Measurements from ENCODE around the gene MAP9. TPM values are rescaled to one million over a fixed set of nuclear protein-coding genes. Genes with fewer than 3 reads are reported as not detected.

MAP9 gene
- total and polyA plus RNA-seq, 2 of the 4 experiments (the other 2 are of a cell fraction): 4.0 to 6.6 TPM

DNA sequence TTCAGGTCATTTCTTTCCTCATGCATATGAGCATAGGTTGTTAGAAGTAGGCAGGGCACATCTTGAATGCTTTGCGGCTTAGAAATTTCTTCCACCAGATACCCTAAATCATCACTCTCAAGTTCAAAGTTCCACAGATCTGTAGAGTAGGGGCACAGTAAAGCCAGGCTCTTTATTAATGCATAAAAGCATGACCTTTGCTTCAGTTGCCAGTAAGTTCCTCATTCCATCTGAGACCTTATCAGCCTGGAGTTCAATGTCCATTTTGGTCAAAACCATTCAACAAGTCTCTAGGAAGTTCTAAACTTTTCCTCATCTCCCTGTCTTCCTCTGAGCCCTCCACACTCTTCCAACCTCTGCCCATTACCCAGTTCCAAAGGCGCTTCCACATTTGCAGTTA, 77.7 kb downstream of the MAP9 start:
- H3K23ac ChIP-seq (ENCODE audit: low read depth, low read length): no peak overlapping the region
- in situ Hi-C loops (cut with MboI; ENCODE audit: low sequenced_read_pairs) (no loop called here), intact Hi-C loops (cut with micrococcal nuclease) (no loop called here), dilution Hi-C loops (cut with HindIII; ENCODE audit: low sequenced_read_pairs, unreplicated experiment) (no loop called here)
- TF ChIP-seq RFX5 (IDR thresholded peaks at IDR 0.05; ENCODE audit: low read depth, low read length) (no peak), RCOR1 (IDR thresholded peaks at IDR 0.05; ENCODE audit: insufficient replicate concordance, low read length) (no peak), ELK1 (IDR thresholded peaks at IDR 0.05; ENCODE audit: borderline replicate concordance, low read depth, low read length) (no peak), MXI1 (IDR thresholded peaks at IDR 0.05; ENCODE audit: borderline replicate concordance, low read depth, low read length) (no peak)
- TF ChIP-seq, protein P1, sequence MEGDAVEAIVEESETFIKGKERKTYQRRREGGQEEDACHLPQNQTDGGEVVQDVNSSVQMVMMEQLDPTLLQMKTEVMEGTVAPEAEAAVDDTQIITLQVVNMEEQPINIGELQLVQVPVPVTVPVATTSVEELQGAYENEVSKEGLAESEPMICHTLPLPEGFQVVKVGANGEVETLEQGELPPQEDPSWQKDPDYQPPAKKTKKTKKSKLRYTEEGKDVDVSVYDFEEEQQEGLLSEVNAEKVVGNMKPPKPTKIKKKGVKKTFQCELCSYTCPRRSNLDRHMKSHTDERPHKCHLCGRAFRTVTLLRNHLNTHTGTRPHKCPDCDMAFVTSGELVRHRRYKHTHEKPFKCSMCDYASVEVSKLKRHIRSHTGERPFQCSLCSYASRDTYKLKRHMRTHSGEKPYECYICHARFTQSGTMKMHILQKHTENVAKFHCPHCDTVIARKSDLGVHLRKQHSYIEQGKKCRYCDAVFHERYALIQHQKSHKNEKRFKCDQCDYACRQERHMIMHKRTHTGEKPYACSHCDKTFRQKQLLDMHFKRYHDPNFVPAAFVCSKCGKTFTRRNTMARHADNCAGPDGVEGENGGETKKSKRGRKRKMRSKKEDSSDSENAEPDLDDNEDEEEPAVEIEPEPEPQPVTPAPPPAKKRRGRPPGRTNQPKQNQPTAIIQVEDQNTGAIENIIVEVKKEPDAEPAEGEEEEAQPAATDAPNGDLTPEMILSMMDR (conservative IDR thresholded peaks at IDR 0.05; ENCODE audit: low read depth, low read length): no peak
- TF ChIP-seq, protein P2, sequence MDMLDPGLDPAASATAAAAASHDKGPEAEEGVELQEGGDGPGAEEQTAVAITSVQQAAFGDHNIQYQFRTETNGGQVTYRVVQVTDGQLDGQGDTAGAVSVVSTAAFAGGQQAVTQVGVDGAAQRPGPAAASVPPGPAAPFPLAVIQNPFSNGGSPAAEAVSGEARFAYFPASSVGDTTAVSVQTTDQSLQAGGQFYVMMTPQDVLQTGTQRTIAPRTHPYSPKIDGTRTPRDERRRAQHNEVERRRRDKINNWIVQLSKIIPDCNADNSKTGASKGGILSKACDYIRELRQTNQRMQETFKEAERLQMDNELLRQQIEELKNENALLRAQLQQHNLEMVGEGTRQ (IDR thresholded peaks at IDR 0.05; ENCODE audit: low read depth, low read length): no peak
- H3K18ac ChIP-seq (ENCODE audit: low read depth, low read length): no peak overlapping the region
- H2BK5ac ChIP-seq (ENCODE audit: low read depth, low read length, poor library complexity, severe bottlenecking): no peak overlapping the region
- no peak overlapping the region for H3K14ac ChIP-seq (replicated peaks; ENCODE audit: low read depth, low read length)
- no peaks in the 10 kb centered on the region for H4K20me1 ChIP-seq (ENCODE audit: insufficient read depth, low read length)
- no peak for DNase-seq
- H2AK9ac ChIP-seq (replicated peaks; ENCODE audit: low read depth, low read length, poor library complexity): no peak overlapping the region
- no peak overlapping the region for H4K8ac ChIP-seq (ENCODE audit: low read depth in 2 of 2, low read length in 2 of 2)
- H3K27me3 ChIP-seq (ENCODE audit: control insufficient read depth, insufficient read depth, low read length): no peaks in the 10 kb centered on the region
- H4K91ac ChIP-seq (ENCODE audit: insufficient read depth, low read depth, low read length): no peak overlapping the region
- no peak overlapping the region for H3K9ac ChIP-seq (ENCODE audit: low read depth, low read length)
- no TSS peak for BruUV-seq (replicated peaks)
- no peak overlapping the region for H3K4me3 ChIP-seq (ENCODE audit: insufficient read depth, low read depth, low read length)
- no peak overlapping the region for H3K27ac ChIP-seq (ENCODE audit: insufficient read depth, low read length)
- H3K4me1 ChIP-seq (ENCODE audit: control insufficient read depth, insufficient read depth, low read length): no peaks in the 10 kb centered on the region
- H4K5ac ChIP-seq (ENCODE audit: low read depth, low read length): no peak overlapping the region
- no peak overlapping the region for H2BK15ac ChIP-seq (ENCODE audit: low read depth, low read length)
- H3K4ac ChIP-seq (ENCODE audit: low read depth, low read length): no peak overlapping the region
- no peak overlapping the region for H2BK120ac ChIP-seq (ENCODE audit: low read depth, low read length)
- H3K9me1 ChIP-seq (ENCODE audit: insufficient read depth, low read length): no peaks in the 10 kb centered on the region
- H2BK20ac ChIP-seq (ENCODE audit: low read depth, low read length): no peak overlapping the region
- ATAC-seq (ENCODE audit: low read depth): no peak
- no peaks in the 10 kb centered on the region for H3K79me1 ChIP-seq (ENCODE audit: low read depth in 1 of 2, low read length in 2 of 2)
- H2AK5ac ChIP-seq (ENCODE audit: low read depth, low read length): no peak overlapping the region
- ChIA-PET CTCF (interaction anchor here (0.7 kb wide), 1 partner anchor 35 kb away, joined by 3 read pairs; no protein-coding TSS in a partner anchor), POLR2A (ENCODE audit: unreplicated experiment) (no interaction called here)
- H3K56ac ChIP-seq (ENCODE audit: extremely low read depth, insufficient read depth, low read length): no peak overlapping the region
- H2AFZ ChIP-seq (replicated peaks; ENCODE audit: low read length, poor library complexity): no peak overlapping the region
- no CpG with 5 or more reads among the region's 2 CpGs for WGBS, 2 experiments (ENCODE audit: extremely low coverage in 2 of 2, insufficient read length in 1 of 2)
- H3K9me3 ChIP-seq (ENCODE audit: control insufficient read depth, insufficient read depth, low read length): no peaks in the 10 kb centered on the region
- no peak overlapping the region for H3K4me2 ChIP-seq (ENCODE audit: low read depth, low read length)
- no peaks in the 10 kb centered on the region for H3K36me3 ChIP-seq (ENCODE audit: control insufficient read depth, insufficient read depth, low read length)
